ENCODE results near the gene MOGAT2.

DNA sequence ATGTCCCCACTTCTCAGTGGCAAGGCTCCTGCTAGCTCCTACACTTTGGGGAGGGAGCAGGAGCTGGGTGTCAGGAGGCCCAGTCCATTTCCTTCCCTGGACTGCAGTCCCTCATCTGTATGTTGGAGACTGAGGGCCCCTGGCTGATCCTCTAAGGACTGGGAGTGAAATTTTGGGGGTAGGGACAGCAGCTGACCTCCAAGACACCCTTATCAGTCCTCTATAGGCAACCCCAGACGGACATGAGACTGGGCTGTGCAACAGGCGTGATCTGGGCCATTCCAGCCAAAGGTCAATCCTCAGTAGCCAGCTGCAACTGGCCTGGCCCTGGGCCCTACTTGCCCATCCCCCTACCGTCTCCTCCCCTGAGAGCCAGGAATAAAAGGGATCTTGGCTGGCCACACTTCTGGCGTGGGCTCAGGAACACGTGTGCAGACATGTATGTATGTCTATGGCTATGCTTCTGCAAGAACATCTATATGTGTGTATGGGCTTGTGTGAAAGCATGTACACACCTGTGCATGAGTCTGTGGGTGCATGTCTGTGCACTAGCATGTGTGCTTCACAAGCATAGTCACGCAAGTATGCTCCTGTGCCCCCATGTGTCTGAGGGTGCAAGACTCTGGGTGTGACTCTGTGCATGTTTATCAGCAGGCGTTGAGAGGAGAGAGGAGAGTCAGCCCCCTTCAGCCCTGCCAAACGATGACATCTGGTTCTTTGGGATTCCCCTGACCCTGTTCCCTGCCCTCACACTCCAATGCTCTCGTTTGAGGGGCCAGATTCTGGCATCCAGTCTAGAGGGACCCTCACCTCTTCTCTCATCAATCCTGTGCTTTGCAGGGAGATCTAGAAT is 26.3 kb downstream of the MOGAT2 start:
- TF ChIP-seq POLR2AphosphoS5 (IDR thresholded peaks at IDR 0.05; ENCODE audit: low read depth, low read length) (no peak), TAF1 (IDR thresholded peaks at IDR 0.05; ENCODE audit: borderline replicate concordance, insufficient read depth, low read length) (no peak), FOXP2 (optimal IDR thresholded peaks at IDR 0.05; ENCODE audit: borderline replicate concordance, extremely low read depth, extremely low read length, insufficient read depth) (no peak)
- TF ChIP-seq, protein P1, sequence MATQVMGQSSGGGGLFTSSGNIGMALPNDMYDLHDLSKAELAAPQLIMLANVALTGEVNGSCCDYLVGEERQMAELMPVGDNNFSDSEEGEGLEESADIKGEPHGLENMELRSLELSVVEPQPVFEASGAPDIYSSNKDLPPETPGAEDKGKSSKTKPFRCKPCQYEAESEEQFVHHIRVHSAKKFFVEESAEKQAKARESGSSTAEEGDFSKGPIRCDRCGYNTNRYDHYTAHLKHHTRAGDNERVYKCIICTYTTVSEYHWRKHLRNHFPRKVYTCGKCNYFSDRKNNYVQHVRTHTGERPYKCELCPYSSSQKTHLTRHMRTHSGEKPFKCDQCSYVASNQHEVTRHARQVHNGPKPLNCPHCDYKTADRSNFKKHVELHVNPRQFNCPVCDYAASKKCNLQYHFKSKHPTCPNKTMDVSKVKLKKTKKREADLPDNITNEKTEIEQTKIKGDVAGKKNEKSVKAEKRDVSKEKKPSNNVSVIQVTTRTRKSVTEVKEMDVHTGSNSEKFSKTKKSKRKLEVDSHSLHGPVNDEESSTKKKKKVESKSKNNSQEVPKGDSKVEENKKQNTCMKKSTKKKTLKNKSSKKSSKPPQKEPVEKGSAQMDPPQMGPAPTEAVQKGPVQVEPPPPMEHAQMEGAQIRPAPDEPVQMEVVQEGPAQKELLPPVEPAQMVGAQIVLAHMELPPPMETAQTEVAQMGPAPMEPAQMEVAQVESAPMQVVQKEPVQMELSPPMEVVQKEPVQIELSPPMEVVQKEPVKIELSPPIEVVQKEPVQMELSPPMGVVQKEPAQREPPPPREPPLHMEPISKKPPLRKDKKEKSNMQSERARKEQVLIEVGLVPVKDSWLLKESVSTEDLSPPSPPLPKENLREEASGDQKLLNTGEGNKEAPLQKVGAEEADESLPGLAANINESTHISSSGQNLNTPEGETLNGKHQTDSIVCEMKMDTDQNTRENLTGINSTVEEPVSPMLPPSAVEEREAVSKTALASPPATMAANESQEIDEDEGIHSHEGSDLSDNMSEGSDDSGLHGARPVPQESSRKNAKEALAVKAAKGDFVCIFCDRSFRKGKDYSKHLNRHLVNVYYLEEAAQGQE (IDR thresholded peaks at IDR 0.05; ENCODE audit: insufficient read depth in 1 of 2, low read depth in 2 of 2, low read length in 2 of 2): no peak

All from PFSK-1 (cell line).